A549 (cell line): ENCODE data around the gene TMEM59L.

Source experiments
- BHLHE40 ChIP-seq: IDR thresholded peaks from 2 replicates; pipeline ENCODE4 v1.6.1; 2012; ENCODE audit warnings: low read depth, low read length, inconsistent platforms
- CEBPB ChIP-seq, 2 experiments: fragments of >200 bp in 1 of 2; sonication (Bioruptor Twin) in 1 of 2; formaldehyde crosslinking in 1 of 2; IDR thresholded peaks; 2 replicates each; pipeline ENCODE4 v1.6.1; 2012 to 2016
- EP300 ChIP-seq, 2 experiments: fragments of >200 bp; sonication (Bioruptor Twin); formaldehyde crosslinking; IDR thresholded peaks; 2 replicates in 1 of 2; 3 replicates in 1 of 2; pipeline ENCODE4 v1.6.1; 2016 to 2017
- HOXA7 ChIP-seq: fragments of 250-450 bp; sonication (Bioruptor Pico); IDR thresholded peaks from 2 replicates; pipeline ENCODE4 v1.5.0; 2020; ENCODE audit warnings: mild to moderate bottlenecking, moderate library complexity
- MAFK ChIP-seq: fragments of 450-650 bp; IDR thresholded peaks from 2 replicates; pipeline ENCODE4 v1.6.1; 2014; ENCODE audit not compliant: partially characterized antibody
- POLR2A ChIP-seq: IDR thresholded peaks from 2 replicates; pipeline ENCODE4 v1.6.1; 2012; ENCODE audit warnings: mild to moderate bottlenecking, low read length
- RAD21 ChIP-seq, 2 experiments: fragments of >200 bp in 1 of 2; sonication (Bioruptor Twin) in 1 of 2; formaldehyde crosslinking in 1 of 2; IDR thresholded peaks in 1 of 2; conservative IDR thresholded peaks in 1 of 2; 2 replicates in 1 of 2; 3 replicates in 1 of 2; pipeline ENCODE4 v1.6.1; 2012 to 2018; ENCODE audit warnings: inconsistent platforms in 1 of 2
- TF ChIP-seq, protein P1 (sequence below): IDR thresholded peaks from 2 replicates; pipeline ENCODE4 v1.6.1; 2012
- TF ChIP-seq, protein P2 (sequence below): fragments of >200 bp; sonication (Bioruptor Twin); formaldehyde crosslinking; IDR thresholded peaks from 3 replicates; pipeline ENCODE4 v1.5.1; 2016

DNA sequence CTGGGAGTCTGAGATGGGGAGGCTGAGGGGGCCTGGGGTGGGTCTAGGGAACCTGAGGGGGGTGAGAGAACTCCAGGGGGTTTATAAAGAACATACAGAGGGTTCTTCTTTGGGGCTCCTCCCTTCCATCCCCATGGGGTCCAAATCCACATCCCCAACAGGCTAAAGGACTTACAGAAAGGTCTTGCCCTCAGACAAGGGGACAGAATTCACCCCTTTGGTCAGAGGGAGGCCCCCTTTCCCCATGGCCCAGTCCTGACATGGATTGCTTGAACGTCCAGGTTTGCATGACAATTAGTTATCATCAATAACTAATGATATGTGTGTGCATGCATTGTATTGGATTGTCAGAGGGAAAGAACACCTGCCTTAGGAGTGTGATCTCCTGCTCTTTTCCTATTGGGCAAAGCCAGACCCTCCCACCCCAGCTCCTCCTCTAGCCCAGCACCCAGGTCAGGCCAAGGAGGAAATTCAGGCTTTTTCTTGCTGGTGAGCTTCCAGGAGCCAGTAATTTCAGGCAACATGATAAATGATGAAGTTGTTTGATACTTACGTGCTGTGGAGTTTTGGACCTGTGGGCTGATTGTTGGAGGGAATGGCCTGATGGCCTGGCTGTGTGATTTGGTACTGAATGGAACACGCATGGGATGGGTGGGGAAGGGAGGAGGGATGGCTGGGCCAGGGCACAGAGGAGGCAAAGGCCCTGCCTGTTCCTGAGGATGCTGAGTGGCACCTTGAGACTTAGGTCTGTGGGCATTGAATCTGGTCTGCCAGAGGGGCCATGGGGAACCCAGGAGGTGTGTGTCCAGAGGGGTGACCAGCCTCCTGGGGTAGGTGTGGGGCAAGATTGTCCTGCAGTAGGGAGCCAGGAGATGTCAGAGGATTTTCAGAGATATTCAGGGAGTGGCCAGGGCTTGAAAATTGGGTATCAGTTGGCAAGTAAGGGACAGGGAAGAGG lies 25.3 kb downstream of the TMEM59L start:
- TF ChIP-seq, protein P1, sequence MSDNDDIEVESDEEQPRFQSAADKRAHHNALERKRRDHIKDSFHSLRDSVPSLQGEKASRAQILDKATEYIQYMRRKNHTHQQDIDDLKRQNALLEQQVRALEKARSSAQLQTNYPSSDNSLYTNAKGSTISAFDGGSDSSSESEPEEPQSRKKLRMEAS, result no peak
- no peak for TF ChIP-seq POLR2A
- TF ChIP-seq, protein P2, sequence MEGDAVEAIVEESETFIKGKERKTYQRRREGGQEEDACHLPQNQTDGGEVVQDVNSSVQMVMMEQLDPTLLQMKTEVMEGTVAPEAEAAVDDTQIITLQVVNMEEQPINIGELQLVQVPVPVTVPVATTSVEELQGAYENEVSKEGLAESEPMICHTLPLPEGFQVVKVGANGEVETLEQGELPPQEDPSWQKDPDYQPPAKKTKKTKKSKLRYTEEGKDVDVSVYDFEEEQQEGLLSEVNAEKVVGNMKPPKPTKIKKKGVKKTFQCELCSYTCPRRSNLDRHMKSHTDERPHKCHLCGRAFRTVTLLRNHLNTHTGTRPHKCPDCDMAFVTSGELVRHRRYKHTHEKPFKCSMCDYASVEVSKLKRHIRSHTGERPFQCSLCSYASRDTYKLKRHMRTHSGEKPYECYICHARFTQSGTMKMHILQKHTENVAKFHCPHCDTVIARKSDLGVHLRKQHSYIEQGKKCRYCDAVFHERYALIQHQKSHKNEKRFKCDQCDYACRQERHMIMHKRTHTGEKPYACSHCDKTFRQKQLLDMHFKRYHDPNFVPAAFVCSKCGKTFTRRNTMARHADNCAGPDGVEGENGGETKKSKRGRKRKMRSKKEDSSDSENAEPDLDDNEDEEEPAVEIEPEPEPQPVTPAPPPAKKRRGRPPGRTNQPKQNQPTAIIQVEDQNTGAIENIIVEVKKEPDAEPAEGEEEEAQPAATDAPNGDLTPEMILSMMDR, result no peak
- TF ChIP-seq MAFK, result no peak
- TF ChIP-seq RAD21 (conservative IDR thresholded peaks at IDR 0.05 in 1 of 2, IDR thresholded peaks at IDR 0.05 in 1 of 2), result peak in 1 of 2 experiments; percentile 19; a peak in 1 of 5 replicates
- no peak for TF ChIP-seq EP300 (IDR thresholded peaks at IDR 0.05)
- no peak for TF ChIP-seq CEBPB (IDR thresholded peaks at IDR 0.05)
- TF ChIP-seq HOXA7 (CRISPR knock-in tag), result no peak
- TF ChIP-seq BHLHE40, result no peak
